Motor neuron (in vitro differentiated cells): Measurements from ENCODE around the gene NKX1-1. TPM values are rescaled to one million over a fixed set of nuclear protein-coding genes. Genes with fewer than 3 reads are reported as not detected.

Experiments used
- ATAC-seq, 8 experiments: fragments of 200-7000 bp; cut with Tn5 transposase; replicated peaks in 6 of 8; 2 replicates each; pipeline ENCODE4 v1.8.0; 2021; ENCODE audit warnings: mild to moderate bottlenecking in 8 of 8, moderate library complexity in 8 of 8
- H3K27ac ChIP-seq, 2 donors: fragments of 250-450 bp; sonication (Bioruptor Pico); 2 replicates each; pipeline ENCODE4 v1.9.0; 2021; ENCODE audit warnings: antibody characterized with exemption in 2 of 2, mild to moderate bottlenecking in 2 of 2, moderate library complexity in 1 of 2
- H3K4me1 ChIP-seq, 2 donors: fragments of 250-450 bp; sonication (Bioruptor Pico); replicated peaks in 1 of 2; 2 replicates each; pipeline ENCODE4 v1.6.1; 2021; ENCODE audit warnings: antibody characterized with exemption in 2 of 2, mild to moderate bottlenecking in 2 of 2, moderate library complexity in 1 of 2
- H3K4me3 ChIP-seq, 5 donors: fragments of 250-450 bp; sonication (Bioruptor Pico); 2 replicates each; pipeline ENCODE4 v1.9.0; 2021; ENCODE audit warnings: antibody characterized with exemption in 5 of 5, mild to moderate bottlenecking in 5 of 5, moderate library complexity in 4 of 5
- WGBS, 10 experiments: fragments of 450-650 bp; shearing (Covaris generic); methylation state at CpG; one replicate each; pipeline ENCODE4 v1.0.0; 2022; 5-methylcytosine and 5-hydroxymethylcytosine counted together
- in situ Hi-C, 9 experiments: fragments of 400-800 bp; cut with MboI; loops; one replicate each; pipeline ENCODE4 v1.15.0; 2021; ENCODE audit warnings: low sequenced_read_pairs in 9 of 9, low pct_unique_long_range_greater_than_20kb in 2 of 9; ENCODE audit not compliant: unreplicated experiment in 9 of 9
- total RNA-seq, 8 experiments: library from RNA; unstranded; fragments of 300-600 nt; gene quantifications; 2 replicates each; pipeline versions ENCODE4 v1.2.3 to v1.2.4, GENCODE V29; 2022

The NKX1-1 gene
- total RNA-seq: under 1 TPM in 2 of 8 experiments, not detected in 6; 0.11 to 0.47 TPM

GRCh38 chr4:1406394-1406980 is at the start of gene NKX1-1:
TSS of gene NKX1-1 (minus strand) at chr4:1406442. CDS start at chr4:1406442, 0 bp downstream.
- no peak for ATAC-seq
- H3K4me3 ChIP-seq: no peak within 1 kb of the TSS
- 3% methylated on average over 5 of the region's 91 CpGs; no CpG with 5 or more reads in 9 of the 10 experiments for WGBS, 10 experiments
- peaks cover 4 to 5% of the 10 kb centered on the region in 2 donors for H3K4me1 ChIP-seq
- in situ Hi-C loops: no loop called here
- no peak within 1 kb of the TSS for H3K27ac ChIP-seq

- Histone ChIP-seq H3K4me1 (no peaks in the 10 kb centered on the region), H3K27ac (no peak overlapping the region), H3K4me3 (no peak overlapping the region)
- in situ Hi-C loops: no loop called here
- 38 to 100% (median 60%) methylated on average over 1 to 2 of the region's 2 CpGs; no CpG with 5 or more reads in 1 of the 10 experiments for WGBS, 10 experiments
- no peak for ATAC-seq
Observed at GRCh38 chr4:1453731-1454130, 47.5 kb upstream of the NKX1-1 start.

- in situ Hi-C loops: no loop called here
- no peak for ATAC-seq
- Histone ChIP-seq H3K27ac (no peak overlapping the region), H3K4me1 (no peaks in the 10 kb centered on the region), H3K4me3 (no peak overlapping the region)
- 18 to 80% (median 42%) methylated on average over 1 to 5 of the region's 5 CpGs; no CpG with 5 or more reads in 1 of the 10 experiments for WGBS, 10 experiments
Observed at GRCh38 chr4:1452431-1453051, 46.3 kb upstream of the NKX1-1 start.

GRCh38 chr4:1451752-1452122 is 45.5 kb upstream of the NKX1-1 start:
- in situ Hi-C loops: no loop called here
- no peak overlapping the region for H3K4me3 ChIP-seq
- no peaks in the 10 kb centered on the region for H3K4me1 ChIP-seq
- ATAC-seq: no peak
- no peak overlapping the region for H3K27ac ChIP-seq
- 0 to 28% (median 8%) methylated on average over 1 to 2 of the region's 3 CpGs; no CpG with 5 or more reads in 5 of the 10 experiments for WGBS, 10 experiments

GRCh38 chr4:1451106-1451751 is 45.0 kb upstream of the NKX1-1 start:
- Histone ChIP-seq H3K27ac (no peak overlapping the region), H3K4me1 (no peaks in the 10 kb centered on the region), H3K4me3 (no peak overlapping the region)
- in situ Hi-C loops: no loop called here
- WGBS, 10 experiments: 20 to 95% (median 60%) methylated on average over 3 to 7 of the region's 18 CpGs; no CpG with 5 or more reads in 1 of the 10 experiments
- no peak for ATAC-seq

- H3K4me3 ChIP-seq: no peak overlapping the region
- no peak overlapping the region for H3K27ac ChIP-seq
- 43 to 74% (median 54%) methylated on average over 3 to 6 of the region's 32 CpGs; no CpG with 5 or more reads in 7 of the 10 experiments for WGBS, 10 experiments
- no peak for ATAC-seq
- in situ Hi-C loops: no loop called here
- no peaks in the 10 kb centered on the region for H3K4me1 ChIP-seq
Observed at GRCh38 chr4:1449833-1450741, 43.8 kb upstream of the NKX1-1 start.

- Histone ChIP-seq H3K4me1 (no peaks in the 10 kb centered on the region), H3K27ac (no peak overlapping the region), H3K4me3 (no peak overlapping the region)
- in situ Hi-C loops: no loop called here
- ATAC-seq: no peak
- WGBS, 10 experiments: 0% methylated on average over 1 to 2 of the region's 12 CpGs; no CpG with 5 or more reads in 8 of the 10 experiments
Observed at GRCh38 chr4:1449475-1449832, 43.2 kb upstream of the NKX1-1 start.

GRCh38 chr4:1448589-1449420 is 42.6 kb upstream of the NKX1-1 start:
- H3K27ac ChIP-seq: no peak overlapping the region
- 0 to 76% (median 14%) methylated on average over 1 to 8 of the region's 28 CpGs; no CpG with 5 or more reads in 7 of the 10 experiments for WGBS, 10 experiments
- no peak overlapping the region for H3K4me3 ChIP-seq
- no peaks in the 10 kb centered on the region for H3K4me1 ChIP-seq
- no peak for ATAC-seq
- in situ Hi-C loops: no loop called here

GRCh38 chr4:1447676-1448588 is 41.7 kb upstream of the NKX1-1 start:
- in situ Hi-C loops: no loop called here

GRCh38 chr4:1446502-1447386 is 40.5 kb upstream of the NKX1-1 start:
- H3K4me1 ChIP-seq: no peaks in the 10 kb centered on the region
- ATAC-seq: peak in 4 of 8 experiments; percentile 37 to 64 (median 61)
- WGBS, 10 experiments: 20 to 100% (median 72%) methylated on average over 1 to 5 of the region's 22 CpGs; no CpG with 5 or more reads in 5 of the 10 experiments
- H3K27ac ChIP-seq: no peak overlapping the region
- in situ Hi-C loops: no loop called here
- no peak overlapping the region for H3K4me3 ChIP-seq

More at GRCh38 chr4:1447676-1448588, 41.7 kb upstream of the NKX1-1 start:
- 40 to 86% (median 71%) methylated on average over 2 to 7 of the region's 18 CpGs; no CpG with 5 or more reads in 5 of the 10 experiments for WGBS, 10 experiments
- Histone ChIP-seq H3K4me3 (no peak overlapping the region), H3K4me1 (no peaks in the 10 kb centered on the region), H3K27ac (no peak overlapping the region)
- ATAC-seq: no peak
